IPS DF 4.7 (cell line): ENCODE data around the gene ANKIB1.
"Not testable (repeated sequence)": the region's sequence is repeated elsewhere in the genome, so short reads cannot be mapped to it uniquely, and the experiment has no call there.

Experiments
- DNase-seq: peaks from one replicate; pipeline ENCODE4 v3.0.0-alpha.2; 2013; ENCODE audit warnings: low spot score; ENCODE audit errors: extremely low read depth

ANKIB1 gene

GRCh38 chr7:92245487-92246359 is at the start of gene ANKIB1, which contains the start of gene KRIT1:
TSS of gene ANKIB1 (plus strand) at chr7:92245974. CDS start at chr7:92294979, 49,005 bp downstream.
TSS of gene KRIT1 (minus strand) at chr7:92245914. CDS start at chr7:92242135, 3,779 bp downstream.
- peak; percentile 64 for DNase-seq

DNA sequence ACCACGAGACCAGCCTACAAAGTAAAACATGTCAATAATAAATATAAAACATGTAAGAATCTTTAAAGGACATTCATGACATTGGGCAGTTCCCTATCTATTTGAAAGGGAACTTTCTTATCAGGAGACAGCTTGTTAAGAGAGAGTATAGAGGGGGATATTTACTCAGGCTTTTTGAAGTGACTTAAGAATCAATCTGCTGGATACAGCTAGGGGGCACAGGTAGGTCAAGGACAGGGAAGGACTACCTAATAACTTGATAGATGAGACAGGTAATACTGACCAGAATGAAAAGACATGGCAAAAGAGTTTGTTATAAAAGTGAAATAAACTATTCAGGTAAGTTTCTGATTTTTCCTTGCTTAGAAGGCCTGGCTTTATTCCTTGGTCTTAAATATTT is 45.0 kb upstream of the ANKIB1 start:
- DNase-seq: no peak

GRCh38 chr7:92205987-92206386 is 39.8 kb upstream of the ANKIB1 start:
- DNase-seq: no peak

DNA sequence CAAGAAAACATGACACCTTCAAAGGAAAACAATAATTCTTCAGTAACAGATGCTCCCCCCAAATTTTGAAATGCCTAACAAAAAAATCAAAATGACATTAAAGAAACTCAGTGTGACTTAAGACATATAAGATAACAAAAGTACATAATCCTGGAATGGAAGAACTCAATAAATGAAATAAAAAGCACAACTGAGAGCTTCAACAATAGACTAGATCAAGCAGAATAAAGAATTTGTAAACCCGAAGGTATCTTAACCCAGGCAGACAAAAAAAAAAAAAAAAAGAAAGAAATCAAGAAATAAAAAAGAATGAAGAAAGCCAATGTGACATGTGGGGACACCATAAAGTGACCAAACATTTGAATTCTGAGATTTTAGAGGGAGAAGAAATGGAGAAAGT is 39.1 kb upstream of the ANKIB1 start:
- no peak for DNase-seq

DNA sequence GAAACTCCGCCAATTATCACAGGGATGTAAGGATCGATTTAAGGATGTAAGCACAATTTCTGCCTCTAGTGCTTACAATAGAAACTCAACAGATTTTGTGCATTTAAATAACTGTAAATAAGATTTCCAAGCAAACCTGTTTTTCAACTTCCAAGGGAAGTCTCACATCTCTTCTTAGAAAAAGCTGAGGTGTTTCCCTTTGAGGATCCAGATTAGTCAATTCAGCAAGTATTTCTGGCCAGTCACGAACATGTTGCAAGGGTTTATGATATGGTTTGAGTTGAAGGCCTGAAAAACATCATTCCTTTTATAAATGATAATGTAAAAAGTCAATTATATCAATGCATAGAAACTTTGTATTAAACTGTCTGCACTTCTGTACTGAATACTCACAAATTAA is 24.0 kb upstream of the ANKIB1 start:
- DNase-seq: no peak

DNA sequence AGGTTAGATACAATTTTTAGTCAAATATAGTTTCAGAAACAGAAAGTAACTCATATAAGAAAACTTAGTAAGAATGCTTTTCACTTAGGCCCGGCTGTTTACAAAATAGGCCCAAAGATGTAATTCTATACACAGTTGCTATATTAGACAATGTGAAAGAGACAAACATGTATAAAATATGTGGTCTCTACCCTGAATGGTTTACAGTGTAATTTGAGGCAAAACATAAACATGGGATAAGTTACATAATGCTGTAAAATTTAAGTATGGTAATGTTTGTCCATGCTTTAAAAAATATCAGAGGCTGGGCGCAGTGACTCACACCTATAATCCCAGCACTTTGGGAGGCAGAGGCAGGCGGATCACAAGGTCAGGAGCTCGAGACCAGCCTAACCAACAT is 18.8 kb upstream of the ANKIB1 start:
- no peak for DNase-seq

DNA sequence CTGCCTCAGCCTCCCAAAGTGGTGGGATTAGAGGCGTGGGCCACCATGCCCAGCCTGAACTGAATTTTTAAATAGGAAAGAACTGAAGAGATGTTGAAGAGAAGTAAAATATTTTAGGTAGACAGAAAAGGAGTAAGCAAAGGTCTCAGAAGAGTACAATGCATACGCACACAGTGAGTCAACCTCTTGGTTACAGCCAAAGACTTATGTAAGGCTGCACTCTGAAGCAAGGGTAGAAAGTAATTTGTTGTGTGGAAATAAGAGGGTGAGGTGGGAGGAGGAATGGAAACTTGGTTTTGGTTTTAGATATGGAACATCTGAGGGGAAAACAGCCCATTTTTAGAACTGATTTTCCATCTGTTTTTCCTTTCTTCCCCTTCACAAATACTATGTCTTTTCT is 17.7 kb upstream of the ANKIB1 start:
- DNase-seq: no peak

DNA sequence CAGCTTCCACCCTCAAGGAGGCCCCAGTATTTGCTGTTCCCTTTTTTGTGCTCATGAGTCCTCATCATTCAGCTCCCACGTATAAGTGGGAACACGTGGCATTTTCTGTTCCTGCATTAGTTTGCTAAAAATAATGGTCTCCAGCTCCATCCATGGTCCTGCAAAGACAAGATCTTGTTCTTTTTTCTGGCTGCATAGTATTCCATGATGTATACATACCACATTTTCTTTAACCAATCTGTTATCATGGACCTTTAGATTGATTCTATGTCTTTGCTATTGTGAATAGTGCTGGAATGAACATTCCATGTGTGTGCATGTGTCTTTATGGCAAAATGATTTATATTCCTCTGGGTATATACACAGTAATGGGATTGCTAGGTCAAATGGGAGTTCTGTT is 17.0 kb upstream of the ANKIB1 start:
- no peak for DNase-seq

GRCh38 chr7:92230547-92230946 is 15.2 kb upstream of the ANKIB1 start:
- no peak for DNase-seq

DNA sequence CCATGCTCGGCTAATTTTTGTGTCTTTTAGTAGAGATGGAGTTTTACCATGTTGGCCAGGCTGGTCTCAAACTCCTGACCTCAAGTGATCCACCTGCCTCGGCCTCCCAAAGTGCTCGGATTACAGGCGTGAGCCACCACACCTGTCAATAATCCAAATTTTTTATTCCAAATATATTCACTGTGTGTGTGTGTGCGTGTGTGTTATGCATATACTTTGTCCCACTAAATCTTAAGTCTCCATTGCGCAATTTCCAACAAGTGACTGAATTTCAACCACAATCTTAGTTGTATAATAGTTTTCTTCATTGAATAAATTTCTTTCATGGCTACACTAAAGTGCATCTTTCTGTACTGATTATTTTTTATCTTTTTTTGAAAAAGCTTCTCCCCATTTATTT is 2.8 kb upstream of the ANKIB1 start:
- no peak for DNase-seq

GRCh38 chr7:92244808-92245486 is 827 bp upstream of the ANKIB1 start:
- DNase-seq: no peak

DNA sequence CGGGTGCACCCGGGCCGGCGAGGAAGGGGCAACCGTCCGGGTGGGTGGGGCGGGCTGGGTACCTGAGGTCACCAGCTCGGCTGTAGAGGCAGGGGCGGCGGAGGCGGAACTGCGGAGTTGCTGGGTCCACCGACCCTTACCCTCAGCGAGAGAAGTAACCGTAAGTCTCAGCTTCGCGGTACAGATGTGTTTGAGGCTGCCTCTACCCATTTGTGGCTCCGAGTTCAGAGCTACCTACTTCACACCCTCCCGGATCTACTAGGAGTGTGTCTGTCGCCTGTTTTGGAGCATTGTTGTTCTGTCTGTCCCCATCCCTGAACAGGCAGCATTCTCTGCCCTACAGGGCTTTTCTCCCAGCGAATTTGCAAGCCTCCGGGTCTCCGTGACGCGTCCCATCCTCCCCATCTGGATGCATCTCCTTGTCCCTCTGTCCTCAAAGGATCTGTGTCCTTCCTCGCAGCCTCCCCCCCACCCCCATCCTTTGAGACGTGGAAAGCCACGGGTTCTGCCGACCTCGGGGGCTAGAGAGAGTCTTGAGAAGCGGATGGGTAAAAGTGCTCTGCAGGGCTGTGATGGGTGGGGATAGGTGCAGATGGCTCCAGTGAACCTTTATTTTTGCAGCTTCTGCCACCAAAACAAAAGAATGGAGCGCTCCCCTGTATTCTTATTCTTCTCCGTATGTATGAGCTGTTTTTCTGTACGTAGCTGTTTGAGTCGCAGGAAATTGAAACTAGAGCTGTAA is 757 bp downstream of the ANKIB1 start:
- DNase-seq: no peak

- no peak for DNase-seq
These were observed 4.8 kb downstream of the ANKIB1 start for GRCh38 chr7:92250603-92251002.

GRCh38 chr7:92251181-92251580 is 5.4 kb downstream of the ANKIB1 start:
- no peak for DNase-seq

GRCh38 chr7:92253251-92253650 is 7.5 kb downstream of the ANKIB1 start:
- no peak for DNase-seq

DNA sequence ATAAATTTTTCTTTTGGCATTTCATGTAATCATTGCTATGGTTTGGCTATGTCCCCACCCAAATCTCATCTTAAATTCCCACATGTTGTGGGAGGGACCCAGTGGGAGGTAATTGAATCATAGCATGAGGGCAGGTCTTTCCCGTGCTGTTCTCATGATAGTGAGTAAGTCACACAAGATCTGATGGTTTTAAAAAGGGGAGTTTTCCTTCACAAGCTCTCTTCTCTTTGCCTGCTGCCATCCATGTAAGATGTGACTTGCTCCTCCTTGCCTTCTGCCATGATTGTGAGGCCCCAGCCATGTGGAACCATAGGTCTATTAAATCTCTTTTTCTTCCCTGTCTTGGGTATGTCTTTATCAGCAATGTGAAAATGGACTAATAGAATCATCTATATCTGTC is 9.0 kb downstream of the ANKIB1 start:
- DNase-seq: not testable (repeated sequence)

GRCh38 chr7:92255308-92255707 is 9.5 kb downstream of the ANKIB1 start:
- no peak for DNase-seq

DNA sequence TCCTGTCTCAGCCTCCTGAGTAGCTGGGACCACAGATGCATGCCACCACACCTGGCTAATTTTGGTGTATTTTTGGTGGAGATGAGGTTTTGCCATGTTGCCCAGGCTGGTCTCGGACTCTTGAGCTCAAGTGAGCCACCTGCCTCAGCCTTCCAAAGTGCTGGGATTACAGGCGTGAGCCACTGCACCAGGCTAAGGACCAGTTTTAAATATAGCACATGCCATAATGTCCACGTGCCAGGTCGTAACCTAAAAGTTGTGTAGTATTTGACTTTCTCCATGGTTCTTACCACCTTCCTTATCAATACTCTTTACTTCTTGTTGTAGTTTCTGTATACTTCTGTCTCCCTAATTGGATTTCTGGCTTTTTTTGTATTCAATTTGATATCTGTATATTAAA is 13.3 kb downstream of the ANKIB1 start:
- no peak for DNase-seq

GRCh38 chr7:92259610-92260247 is 14.0 kb downstream of the ANKIB1 start:
- DNase-seq: no peak

DNA sequence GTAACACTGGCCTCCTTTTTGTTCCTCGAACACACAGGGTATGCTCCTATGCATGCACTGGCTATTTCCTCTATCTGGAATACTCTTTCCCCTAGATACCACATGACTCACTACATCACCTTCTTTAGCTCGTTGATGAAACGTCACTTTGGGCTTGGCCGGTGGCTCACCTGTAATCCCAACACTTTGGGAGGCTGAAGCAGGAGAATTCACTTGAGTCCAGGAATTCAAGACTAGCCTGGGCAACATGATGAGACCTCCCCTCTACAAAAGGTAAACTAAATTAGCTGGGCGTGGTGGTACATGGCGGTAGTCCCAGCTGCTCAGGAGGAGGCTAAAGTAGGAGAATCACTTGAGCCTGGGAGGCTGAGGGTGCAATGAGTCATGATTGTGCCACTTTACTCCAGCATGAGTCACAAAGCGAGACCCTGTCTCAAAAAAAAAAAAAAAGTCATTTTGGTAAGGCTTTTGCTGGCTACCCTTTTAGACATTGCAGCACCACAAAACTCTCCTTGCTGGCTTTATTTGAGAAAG is 14.5 kb downstream of the ANKIB1 start:
- DNase-seq: no peak
